ENCODE measurements around the gene PTBP1. TPM values are rescaled to one million over a fixed set of nuclear protein-coding genes. Genes with fewer than 3 reads are reported as not detected.

Gene PTBP1
- total RNA-seq, 1 experiment from 2014 or later, result 515 TPM

- ATAC-seq (0 out of 2 replicates have a peak, but pooled peaks have one; percentile 7), DNase-seq (ENCODE audit: low read depth, low spot score) (no peak)
- TF ChIP-seq, protein P1, sequence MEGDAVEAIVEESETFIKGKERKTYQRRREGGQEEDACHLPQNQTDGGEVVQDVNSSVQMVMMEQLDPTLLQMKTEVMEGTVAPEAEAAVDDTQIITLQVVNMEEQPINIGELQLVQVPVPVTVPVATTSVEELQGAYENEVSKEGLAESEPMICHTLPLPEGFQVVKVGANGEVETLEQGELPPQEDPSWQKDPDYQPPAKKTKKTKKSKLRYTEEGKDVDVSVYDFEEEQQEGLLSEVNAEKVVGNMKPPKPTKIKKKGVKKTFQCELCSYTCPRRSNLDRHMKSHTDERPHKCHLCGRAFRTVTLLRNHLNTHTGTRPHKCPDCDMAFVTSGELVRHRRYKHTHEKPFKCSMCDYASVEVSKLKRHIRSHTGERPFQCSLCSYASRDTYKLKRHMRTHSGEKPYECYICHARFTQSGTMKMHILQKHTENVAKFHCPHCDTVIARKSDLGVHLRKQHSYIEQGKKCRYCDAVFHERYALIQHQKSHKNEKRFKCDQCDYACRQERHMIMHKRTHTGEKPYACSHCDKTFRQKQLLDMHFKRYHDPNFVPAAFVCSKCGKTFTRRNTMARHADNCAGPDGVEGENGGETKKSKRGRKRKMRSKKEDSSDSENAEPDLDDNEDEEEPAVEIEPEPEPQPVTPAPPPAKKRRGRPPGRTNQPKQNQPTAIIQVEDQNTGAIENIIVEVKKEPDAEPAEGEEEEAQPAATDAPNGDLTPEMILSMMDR (IDR thresholded peaks at IDR 0.05), result no peak
- TF ChIP-seq TCF7L2 (IDR thresholded peaks at IDR 0.05; ENCODE audit: low read depth, low read length) (no peak), SIN3A (IDR thresholded peaks at IDR 0.05; ENCODE audit: borderline replicate concordance, insufficient read depth, low read depth, low read length) (no peak), POLR2AphosphoS5 (IDR thresholded peaks at IDR 0.05; ENCODE audit: low read depth, low read length) (no peak)
- TF ChIP-seq, protein P2, sequence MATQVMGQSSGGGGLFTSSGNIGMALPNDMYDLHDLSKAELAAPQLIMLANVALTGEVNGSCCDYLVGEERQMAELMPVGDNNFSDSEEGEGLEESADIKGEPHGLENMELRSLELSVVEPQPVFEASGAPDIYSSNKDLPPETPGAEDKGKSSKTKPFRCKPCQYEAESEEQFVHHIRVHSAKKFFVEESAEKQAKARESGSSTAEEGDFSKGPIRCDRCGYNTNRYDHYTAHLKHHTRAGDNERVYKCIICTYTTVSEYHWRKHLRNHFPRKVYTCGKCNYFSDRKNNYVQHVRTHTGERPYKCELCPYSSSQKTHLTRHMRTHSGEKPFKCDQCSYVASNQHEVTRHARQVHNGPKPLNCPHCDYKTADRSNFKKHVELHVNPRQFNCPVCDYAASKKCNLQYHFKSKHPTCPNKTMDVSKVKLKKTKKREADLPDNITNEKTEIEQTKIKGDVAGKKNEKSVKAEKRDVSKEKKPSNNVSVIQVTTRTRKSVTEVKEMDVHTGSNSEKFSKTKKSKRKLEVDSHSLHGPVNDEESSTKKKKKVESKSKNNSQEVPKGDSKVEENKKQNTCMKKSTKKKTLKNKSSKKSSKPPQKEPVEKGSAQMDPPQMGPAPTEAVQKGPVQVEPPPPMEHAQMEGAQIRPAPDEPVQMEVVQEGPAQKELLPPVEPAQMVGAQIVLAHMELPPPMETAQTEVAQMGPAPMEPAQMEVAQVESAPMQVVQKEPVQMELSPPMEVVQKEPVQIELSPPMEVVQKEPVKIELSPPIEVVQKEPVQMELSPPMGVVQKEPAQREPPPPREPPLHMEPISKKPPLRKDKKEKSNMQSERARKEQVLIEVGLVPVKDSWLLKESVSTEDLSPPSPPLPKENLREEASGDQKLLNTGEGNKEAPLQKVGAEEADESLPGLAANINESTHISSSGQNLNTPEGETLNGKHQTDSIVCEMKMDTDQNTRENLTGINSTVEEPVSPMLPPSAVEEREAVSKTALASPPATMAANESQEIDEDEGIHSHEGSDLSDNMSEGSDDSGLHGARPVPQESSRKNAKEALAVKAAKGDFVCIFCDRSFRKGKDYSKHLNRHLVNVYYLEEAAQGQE (IDR thresholded peaks at IDR 0.05; ENCODE audit: insufficient read depth in 1 of 2, low read depth in 2 of 2, low read length in 1 of 2), result no peak
- intact Hi-C loops (cut with micrococcal nuclease; ENCODE audit: unreplicated experiment), result no loop called here
- Histone ChIP-seq H3K36me3 (ENCODE audit: control insufficient read depth, insufficient read depth, low read length) (no peaks in the 10 kb centered on the region), H3K27me3 (ENCODE audit: control insufficient read depth, insufficient read depth, low read length) (no peaks in the 10 kb centered on the region), H3K9me3 (ENCODE audit: control insufficient read depth, insufficient read depth, low read depth, low read length) (no peaks in the 10 kb centered on the region), H3K4me3 (ENCODE audit: low read depth in 2 of 2, low read length in 2 of 2) (no peak overlapping the region), H3K27ac (ENCODE audit: low read length) (no peak overlapping the region), H3K4me1 (ENCODE audit: control insufficient read depth, insufficient read depth, low read length) (peaks cover 2% of the 10 kb centered on the region; the same call in 1 of the 2 replicates)
- in situ Hi-C loops (cut with HindIII; ENCODE audit: low pct_unique_long_range_greater_than_20kb, low sequenced_read_pairs), result no loop called here
- POLR2A ChIA-PET, result no interaction called here
- no TSS peak for BruUV-seq (replicated peaks)
- CTCF ChIA-PET, result interaction anchor here (0.7 kb wide), 1 partner anchor 19 kb away, joined by 5 read pairs; no protein-coding TSS in a partner anchor
Observed at GRCh38 chr19:831407-832369, 34.4 kb downstream of the PTBP1 start.

- no TSS peak for BruUV-seq (replicated peaks)
- H3K27me3 ChIP-seq (ENCODE audit: control insufficient read depth, insufficient read depth, low read length), result no peaks in the 10 kb centered on the region
- in situ Hi-C loops (cut with HindIII; ENCODE audit: low pct_unique_long_range_greater_than_20kb, low sequenced_read_pairs), result no loop called here
Observed at GRCh38 chr19:834216-834615, 37.0 kb downstream of the PTBP1 start.

More at GRCh38 chr19:834216-834615, 37.0 kb downstream of the PTBP1 start:
- ATAC-seq (no peak), DNase-seq (ENCODE audit: low read depth, low spot score) (no peak)
- POLR2A ChIA-PET, result no interaction called here
- CTCF ChIA-PET, result no interaction called here
- no peak overlapping the region for H3K27ac ChIP-seq (ENCODE audit: low read length)
- intact Hi-C loops (cut with micrococcal nuclease; ENCODE audit: unreplicated experiment), result no loop called here
- no peak overlapping the region for H3K4me3 ChIP-seq (ENCODE audit: low read depth in 2 of 2, low read length in 2 of 2)
- no peak for TF ChIP-seq SIN3A (IDR thresholded peaks at IDR 0.05; ENCODE audit: borderline replicate concordance, insufficient read depth, low read depth, low read length)
- TF ChIP-seq, protein P2 (IDR thresholded peaks at IDR 0.05; ENCODE audit: insufficient read depth in 1 of 2, low read depth in 2 of 2, low read length in 1 of 2), result no peak
- no peak for TF ChIP-seq POLR2AphosphoS5 (IDR thresholded peaks at IDR 0.05; ENCODE audit: low read depth, low read length)
- TF ChIP-seq, protein P1 (IDR thresholded peaks at IDR 0.05), result no peak
- TF ChIP-seq TCF7L2 (IDR thresholded peaks at IDR 0.05; ENCODE audit: low read depth, low read length), result no peak
- no peaks in the 10 kb centered on the region for H3K9me3 ChIP-seq (ENCODE audit: control insufficient read depth, insufficient read depth, low read depth, low read length)
- H3K36me3 ChIP-seq (ENCODE audit: control insufficient read depth, insufficient read depth, low read length), result no peaks in the 10 kb centered on the region
- H3K4me1 ChIP-seq (ENCODE audit: control insufficient read depth, insufficient read depth, low read length), result no peaks in the 10 kb centered on the region

Data from Panc1 (cell line).